Prostate gland (tissue), 2 donors: ENCODE results near the gene WDR44.

ENCODE experiments used
- CTCF ChIP-seq, 4 experiments: fragments of 200-600 bp in 2 of 4; fragments of 450-650 bp in 2 of 4; sonication (generic) in 2 of 4; IDR thresholded peaks; 1 replicate in 3 of 4; 2 replicates in 1 of 4; pipeline ENCODE4 v1.5.1; 2016 to 2019; ENCODE audit warnings: antibody characterized with exemption in 4 of 4, mild to moderate bottlenecking in 2 of 4, moderate library complexity in 2 of 4
- POLR2A ChIP-seq: fragments of 450-650 bp; IDR thresholded peaks from one replicate; pipeline ENCODE4 v1.6.1; 2016; ENCODE audit warnings: antibody characterized with exemption, mild to moderate bottlenecking

GRCh38 chrX:118480172-118480571 is 134.3 kb downstream of the WDR44 start:
- TF ChIP-seq POLR2A (no peak), CTCF (IDR thresholded peaks at IDR 0.05) (no peak)
